NCI-H1048 (cell line): ENCODE results near the gene BEST1.

Experiments used
- DNase-seq: peaks from one replicate; lab custom pipeline; 2025; lab: John Stamatoyannopoulos, UW

Gene BEST1

GRCh38 chr11:61950035-61950547 is at the start of gene BEST1:
BEST1 (plus strand) TSS chr11:61950351; CDS start chr11:61951807, 1,456 bp downstream.
- DNase-seq = no peak

- DNase-seq = no peak
These were observed 48.8 kb upstream of the BEST1 start for GRCh38 chr11:61901397-61901796.

GRCh38 chr11:61902313-61902712 is 47.8 kb upstream of the BEST1 start:
- no peak for DNase-seq

GRCh38 chr11:61903845-61904244 is 46.3 kb upstream of the BEST1 start:
- DNase-seq = no peak

- DNase-seq = no peak
These were observed 45.6 kb upstream of the BEST1 start for GRCh38 chr11:61904539-61905048.

- DNase-seq = no peak
These were observed 45.0 kb upstream of the BEST1 start for GRCh38 chr11:61905067-61905696.

GRCh38 chr11:61905801-61906521 is 44.2 kb upstream of the BEST1 start:
- DNase-seq = no peak

- no peak for DNase-seq
These were observed 43.6 kb upstream of the BEST1 start for GRCh38 chr11:61906522-61906909.

- DNase-seq = no peak
These were observed 42.9 kb upstream of the BEST1 start for GRCh38 chr11:61907282-61907681.

GRCh38 chr11:61907871-61908729 is 42.1 kb upstream of the BEST1 start:
- no peak for DNase-seq

- DNase-seq = no peak
These were observed 41.3 kb upstream of the BEST1 start for GRCh38 chr11:61908730-61909316.

- no peak for DNase-seq
These were observed 39.7 kb upstream of the BEST1 start for GRCh38 chr11:61910187-61911127.

GRCh38 chr11:61911128-61911700 is 38.9 kb upstream of the BEST1 start:
- no peak for DNase-seq

- DNase-seq = no peak
These were observed 38.2 kb upstream of the BEST1 start for GRCh38 chr11:61911701-61912529.

- no peak for DNase-seq
These were observed 37.6 kb upstream of the BEST1 start for GRCh38 chr11:61912530-61912898.

- DNase-seq = no peak
These were observed 37.0 kb upstream of the BEST1 start for GRCh38 chr11:61912991-61913698.

- no peak for DNase-seq
These were observed 36.3 kb upstream of the BEST1 start for GRCh38 chr11:61913699-61914395.

GRCh38 chr11:61914471-61915171 is 35.5 kb upstream of the BEST1 start:
- no peak for DNase-seq
